HepG2 (cell line): ENCODE data around the gene SEMA4F. TPM values are rescaled to one million over a fixed set of nuclear protein-coding genes. Genes with fewer than 3 reads are reported as not detected.
A peak's percentile ranks its signal among the peaks of the same experiment; 100 is the strongest.

Experiments
- CEBPB ChIP-seq: IDR thresholded peaks from 2 replicates; pipeline ENCODE4 v1.6.1; 2011; ENCODE audit warnings: low read depth, low read length, improper control_type of control experiment, borderline replicate concordance
- DNMT1 ChIP-seq: sonication (generic); formaldehyde crosslinking; IDR thresholded peaks from 2 replicates; pipeline ENCODE4 v1.5.1; 2020; ENCODE audit warnings: mild to moderate bottlenecking, missing genetic modification reagents
- HMGA1 ChIP-seq: sonication (generic); formaldehyde crosslinking; conservative IDR thresholded peaks from 2 replicates; pipeline ENCODE4 v1.4.0; 2020; ENCODE audit warnings: missing genetic modification reagents
- ISL2 ChIP-seq: sonication (generic); formaldehyde crosslinking; IDR thresholded peaks from 2 replicates; pipeline ENCODE4 v1.5.0; 2020; ENCODE audit warnings: missing genetic modification reagents
- MXD4 ChIP-seq: IDR thresholded peaks from 2 replicates; pipeline ENCODE4 v1.6.1; 2016; ENCODE audit warnings: mild to moderate bottlenecking, missing biosample characterization, missing genetic modification reagents
- NCOR1 ChIP-seq: fragments of 200-600 bp; sonication (generic); IDR thresholded peaks from 2 replicates; pipeline ENCODE4 v1.7.0; 2017; ENCODE audit warnings: antibody characterized with exemption, low read length, borderline replicate concordance
- SNAI1 ChIP-seq: sonication (generic); formaldehyde crosslinking; IDR thresholded peaks from 2 replicates; pipeline ENCODE4 v1.5.0; 2020; ENCODE audit warnings: mild to moderate bottlenecking, missing genetic modification reagents, borderline replicate concordance
- SYNCRIP ChIP-seq: fragments of 200-400 bp; formaldehyde crosslinking; IDR thresholded peaks from 2 replicates; pipeline ENCODE4 v1.6.1; 2018; ENCODE audit warnings: mild to moderate bottlenecking, low read depth, low read length; ENCODE audit not compliant: insufficient read depth
- ZBTB8A ChIP-seq: sonication (generic); formaldehyde crosslinking; IDR thresholded peaks from 2 replicates; pipeline ENCODE4 v1.4.0; 2020; ENCODE audit warnings: mild to moderate bottlenecking, low read depth, missing genetic modification reagents, borderline replicate concordance
- ZFYVE20 ChIP-seq: sonication (generic); formaldehyde crosslinking; IDR thresholded peaks from 2 replicates; pipeline ENCODE4 v1.8.0; 2023; ENCODE audit warnings: low read depth, mild to moderate bottlenecking, moderate library complexity, missing genetic modification reagents, borderline replicate concordance
- ZNF124 ChIP-seq: sonication (generic); formaldehyde crosslinking; IDR thresholded peaks from 2 replicates; pipeline ENCODE4 v1.4.0; 2020; ENCODE audit warnings: missing genetic modification reagents
- ZNF556 ChIP-seq: sonication (generic); formaldehyde crosslinking; IDR thresholded peaks from 2 replicates; pipeline ENCODE4 v1.4.0; 2020; ENCODE audit warnings: mild to moderate bottlenecking, missing genetic modification reagents, borderline replicate concordance
- ZNF780A ChIP-seq: sonication (generic); formaldehyde crosslinking; IDR thresholded peaks from 2 replicates; pipeline ENCODE4 v1.8.0; 2022; ENCODE audit warnings: mild to moderate bottlenecking, missing genetic modification reagents, moderate library complexity
- ZNF883 ChIP-seq: sonication (generic); formaldehyde crosslinking; IDR thresholded peaks from 2 replicates; pipeline ENCODE4 v1.5.1; 2020; ENCODE audit warnings: mild to moderate bottlenecking, missing genetic modification reagents; ENCODE audit errors: not compliant biosample characterization
- polyA plus RNA-seq, 8 experiments: library from polyadenylated mRNA; depleted of rRNA in 3 of 8; stranded (reverse) in 7 of 8; unstranded in 1 of 8; fragments of >200 nt; fragmentation: Illumina TruSeq in 4 of 8; extraction: Trizol in 4 of 8; gene quantifications; 2 replicates each; pipeline versions ENCODE4 v1.2.1 to v1.2.3, GENCODE V29; 2011 to 2016; ENCODE audit warnings: low read depth in 4 of 8, missing spikeins in 1 of 8, mixed read lengths in 1 of 8; ENCODE audit not compliant: insufficient read depth in 1 of 8
- total RNA-seq, 5 experiments: library from RNA; depleted of rRNA; stranded (reverse); fragments of >200 nt; fragmentation: Illumina TruSeq; extraction: Trizol; gene quantifications; 2 replicates each; pipeline ENCODE4 v1.2.3, GENCODE V29; 2016; ENCODE audit warnings: low read depth in 1 of 5
- TF ChIP-seq, protein P1 (sequence below), 2 experiments: sonication (generic) in 1 of 2; formaldehyde crosslinking in 1 of 2; IDR thresholded peaks; 2 replicates each; pipeline versions ENCODE4 v1.4.0 to v1.6.1; 2016 to 2020; ENCODE audit warnings: borderline replicate concordance in 1 of 2, low read depth in 1 of 2, mild to moderate bottlenecking in 1 of 2, missing genetic modification reagents in 1 of 2
- TF ChIP-seq, protein P2 (sequence below): sonication (generic); formaldehyde crosslinking; IDR thresholded peaks from 2 replicates; pipeline ENCODE4 v1.8.0; 2022; ENCODE audit warnings: mild to moderate bottlenecking, missing genetic modification reagents, moderate library complexity
- TF ChIP-seq, protein P3 (sequence below): IDR thresholded peaks from 2 replicates; pipeline ENCODE4 v1.6.1; 2016; ENCODE audit warnings: low read depth
- TF ChIP-seq, protein P4 (sequence below): sonication (generic); formaldehyde crosslinking; IDR thresholded peaks from 2 replicates; pipeline ENCODE4 v1.4.0; 2020; ENCODE audit warnings: missing genetic modification reagents
- TF ChIP-seq, protein P5 (sequence below): IDR thresholded peaks from 2 replicates; pipeline ENCODE4 v1.6.1; 2016

SEMA4F gene
- total and polyA plus RNA-seq, 2 of the 13 experiments (the other 11 are each of a cell fraction or from before 2014, with no cell fraction given) = 7.1 to 10.3 TPM

DNA sequence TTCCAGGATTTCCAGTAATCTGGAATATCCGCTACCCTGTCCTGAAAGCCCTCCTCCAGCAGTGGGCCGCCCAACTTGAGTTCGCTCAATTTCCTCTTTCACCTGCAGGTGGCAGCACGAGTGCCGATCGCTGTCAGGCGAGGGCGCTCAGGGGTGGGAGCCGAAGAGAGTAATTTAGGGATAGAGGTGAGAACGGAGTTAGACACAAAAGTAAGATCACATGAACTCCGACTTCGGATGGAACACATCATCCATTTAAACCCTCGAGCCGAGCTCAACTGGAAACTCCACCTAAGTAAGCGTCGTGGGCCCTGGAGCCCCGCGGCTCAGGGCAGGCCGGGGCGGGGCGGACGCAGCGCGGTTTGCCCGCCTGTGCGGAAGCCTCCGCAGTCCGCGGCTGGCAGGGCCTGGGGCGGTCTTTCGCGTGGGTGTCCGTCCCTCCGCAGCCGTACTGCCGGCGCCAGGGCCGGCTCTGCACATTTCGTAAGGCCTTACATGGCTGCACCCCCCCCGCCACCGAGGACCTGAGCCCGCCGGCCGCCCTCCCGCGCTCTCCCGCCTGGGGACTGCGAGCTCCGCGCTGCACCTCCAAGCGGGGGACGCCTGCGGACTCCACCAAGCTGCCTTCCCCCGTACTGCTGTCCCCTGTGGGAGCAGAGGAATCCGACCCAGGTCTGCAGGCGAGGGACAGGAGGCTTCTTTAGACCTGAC, 61.2 kb downstream of the SEMA4F start (continued):
- TF ChIP-seq, protein P1, sequence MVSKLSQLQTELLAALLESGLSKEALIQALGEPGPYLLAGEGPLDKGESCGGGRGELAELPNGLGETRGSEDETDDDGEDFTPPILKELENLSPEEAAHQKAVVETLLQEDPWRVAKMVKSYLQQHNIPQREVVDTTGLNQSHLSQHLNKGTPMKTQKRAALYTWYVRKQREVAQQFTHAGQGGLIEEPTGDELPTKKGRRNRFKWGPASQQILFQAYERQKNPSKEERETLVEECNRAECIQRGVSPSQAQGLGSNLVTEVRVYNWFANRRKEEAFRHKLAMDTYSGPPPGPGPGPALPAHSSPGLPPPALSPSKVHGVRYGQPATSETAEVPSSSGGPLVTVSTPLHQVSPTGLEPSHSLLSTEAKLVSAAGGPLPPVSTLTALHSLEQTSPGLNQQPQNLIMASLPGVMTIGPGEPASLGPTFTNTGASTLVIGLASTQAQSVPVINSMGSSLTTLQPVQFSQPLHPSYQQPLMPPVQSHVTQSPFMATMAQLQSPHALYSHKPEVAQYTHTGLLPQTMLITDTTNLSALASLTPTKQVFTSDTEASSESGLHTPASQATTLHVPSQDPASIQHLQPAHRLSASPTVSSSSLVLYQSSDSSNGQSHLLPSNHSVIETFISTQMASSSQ (IDR thresholded peaks at IDR 0.05; ENCODE audit: low read depth) = no peak
- TF ChIP-seq, protein P1 (CRISPR knock-in tag; IDR thresholded peaks at IDR 0.05; ENCODE audit: borderline replicate concordance) = peak; percentile 63; the same call in 1 of the 2 replicates
- TF ChIP-seq ZNF883 (CRISPR knock-in tag) (peak; percentile 76), ISL2 (peak; percentile 53), ZNF124 (CRISPR knock-in tag) (peak; percentile 75; the same call in 1 of the 2 replicates), MXD4 (CRISPR knock-in tag) (no peak; the same call in 1 of the 2 replicates), CEBPB (no peak), HMGA1 (CRISPR knock-in tag) (no peak), ZNF780A (CRISPR knock-in tag) (no peak), ZNF556 (CRISPR knock-in tag) (peak; percentile 92), NCOR1 (no peak), ZBTB8A (CRISPR knock-in tag) (0 out of 2 replicates have a peak, but pooled peaks have one; percentile 38), SNAI1 (CRISPR knock-in tag) (no peak), ZFYVE20 (no peak), SYNCRIP (no peak), DNMT1 (CRISPR knock-in tag) (peak; percentile 99)
- TF ChIP-seq, protein P2, sequence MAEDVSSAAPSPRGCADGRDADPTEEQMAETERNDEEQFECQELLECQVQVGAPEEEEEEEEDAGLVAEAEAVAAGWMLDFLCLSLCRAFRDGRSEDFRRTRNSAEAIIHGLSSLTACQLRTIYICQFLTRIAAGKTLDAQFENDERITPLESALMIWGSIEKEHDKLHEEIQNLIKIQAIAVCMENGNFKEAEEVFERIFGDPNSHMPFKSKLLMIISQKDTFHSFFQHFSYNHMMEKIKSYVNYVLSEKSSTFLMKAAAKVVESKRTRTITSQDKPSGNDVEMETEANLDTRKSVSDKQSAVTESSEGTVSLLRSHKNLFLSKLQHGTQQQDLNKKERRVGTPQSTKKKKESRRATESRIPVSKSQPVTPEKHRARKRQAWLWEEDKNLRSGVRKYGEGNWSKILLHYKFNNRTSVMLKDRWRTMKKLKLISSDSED = 0 out of 2 replicates have a peak, but pooled peaks have one; percentile 63
- TF ChIP-seq, protein P3, sequence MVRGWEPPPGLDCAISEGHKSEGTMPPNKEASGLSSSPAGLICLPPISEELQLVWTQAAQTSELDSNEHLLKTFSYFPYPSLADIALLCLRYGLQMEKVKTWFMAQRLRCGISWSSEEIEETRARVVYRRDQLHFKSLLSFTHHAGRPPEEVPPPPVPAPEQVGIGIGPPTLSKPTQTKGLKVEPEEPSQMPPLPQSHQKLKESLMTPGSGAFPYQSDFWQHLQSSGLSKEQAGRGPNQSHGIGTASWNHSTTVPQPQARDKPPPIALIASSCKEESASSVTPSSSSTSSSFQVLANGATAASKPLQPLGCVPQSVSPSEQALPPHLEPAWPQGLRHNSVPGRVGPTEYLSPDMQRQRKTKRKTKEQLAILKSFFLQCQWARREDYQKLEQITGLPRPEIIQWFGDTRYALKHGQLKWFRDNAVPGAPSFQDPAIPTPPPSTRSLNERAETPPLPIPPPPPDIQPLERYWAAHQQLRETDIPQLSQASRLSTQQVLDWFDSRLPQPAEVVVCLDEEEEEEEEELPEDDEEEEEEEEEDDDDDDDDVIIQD (CRISPR knock-in tag) = no peak
- TF ChIP-seq, protein P4, sequence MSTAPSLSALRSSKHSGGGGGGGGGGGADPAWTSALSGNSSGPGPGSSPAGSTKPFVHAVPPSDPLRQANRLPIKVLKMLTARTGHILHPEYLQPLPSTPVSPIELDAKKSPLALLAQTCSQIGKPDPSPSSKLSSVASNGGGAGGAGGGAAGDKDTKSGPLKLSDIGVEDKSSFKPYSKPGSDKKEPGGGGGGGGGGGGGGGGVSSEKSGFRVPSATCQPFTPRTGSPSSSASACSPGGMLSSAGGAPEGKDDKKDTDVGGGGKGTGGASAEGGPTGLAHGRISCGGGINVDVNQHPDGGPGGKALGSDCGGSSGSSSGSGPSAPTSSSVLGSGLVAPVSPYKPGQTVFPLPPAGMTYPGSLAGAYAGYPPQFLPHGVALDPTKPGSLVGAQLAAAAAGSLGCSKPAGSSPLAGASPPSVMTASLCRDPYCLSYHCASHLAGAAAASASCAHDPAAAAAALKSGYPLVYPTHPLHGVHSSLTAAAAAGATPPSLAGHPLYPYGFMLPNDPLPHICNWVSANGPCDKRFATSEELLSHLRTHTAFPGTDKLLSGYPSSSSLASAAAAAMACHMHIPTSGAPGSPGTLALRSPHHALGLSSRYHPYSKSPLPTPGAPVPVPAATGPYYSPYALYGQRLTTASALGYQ (CRISPR knock-in tag) = no peak
- TF ChIP-seq, protein P5, sequence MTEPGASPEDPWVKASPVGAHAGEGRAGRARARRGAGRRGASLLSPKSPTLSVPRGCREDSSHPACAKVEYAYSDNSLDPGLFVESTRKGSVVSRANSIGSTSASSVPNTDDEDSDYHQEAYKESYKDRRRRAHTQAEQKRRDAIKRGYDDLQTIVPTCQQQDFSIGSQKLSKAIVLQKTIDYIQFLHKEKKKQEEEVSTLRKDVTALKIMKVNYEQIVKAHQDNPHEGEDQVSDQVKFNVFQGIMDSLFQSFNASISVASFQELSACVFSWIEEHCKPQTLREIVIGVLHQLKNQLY (CRISPR knock-in tag) = peak; percentile 15; the same call in 1 of the 2 replicates
